ENCODE data around the gene CRYGB.

DNA sequence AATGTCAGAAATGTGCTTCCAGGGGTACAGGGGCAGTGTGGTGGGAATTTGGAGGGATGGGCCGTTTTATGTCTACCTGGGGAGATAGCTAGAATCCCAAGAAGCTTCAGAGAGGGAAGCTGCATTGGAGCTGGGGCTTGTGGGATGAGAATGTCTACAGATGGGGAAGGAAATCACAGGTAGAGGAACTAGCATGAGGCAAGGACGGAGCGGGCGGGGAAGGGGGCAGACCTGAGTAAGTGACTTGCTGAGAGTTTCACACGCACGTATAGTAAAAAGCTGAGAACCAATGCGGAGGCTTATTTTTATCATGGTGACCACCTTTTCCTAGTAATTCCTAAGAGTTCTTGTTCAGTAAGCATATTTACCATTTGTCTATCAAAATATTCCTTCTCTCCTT, 37.6 kb upstream of the CRYGB start:
- TF ChIP-seq, protein P1, sequence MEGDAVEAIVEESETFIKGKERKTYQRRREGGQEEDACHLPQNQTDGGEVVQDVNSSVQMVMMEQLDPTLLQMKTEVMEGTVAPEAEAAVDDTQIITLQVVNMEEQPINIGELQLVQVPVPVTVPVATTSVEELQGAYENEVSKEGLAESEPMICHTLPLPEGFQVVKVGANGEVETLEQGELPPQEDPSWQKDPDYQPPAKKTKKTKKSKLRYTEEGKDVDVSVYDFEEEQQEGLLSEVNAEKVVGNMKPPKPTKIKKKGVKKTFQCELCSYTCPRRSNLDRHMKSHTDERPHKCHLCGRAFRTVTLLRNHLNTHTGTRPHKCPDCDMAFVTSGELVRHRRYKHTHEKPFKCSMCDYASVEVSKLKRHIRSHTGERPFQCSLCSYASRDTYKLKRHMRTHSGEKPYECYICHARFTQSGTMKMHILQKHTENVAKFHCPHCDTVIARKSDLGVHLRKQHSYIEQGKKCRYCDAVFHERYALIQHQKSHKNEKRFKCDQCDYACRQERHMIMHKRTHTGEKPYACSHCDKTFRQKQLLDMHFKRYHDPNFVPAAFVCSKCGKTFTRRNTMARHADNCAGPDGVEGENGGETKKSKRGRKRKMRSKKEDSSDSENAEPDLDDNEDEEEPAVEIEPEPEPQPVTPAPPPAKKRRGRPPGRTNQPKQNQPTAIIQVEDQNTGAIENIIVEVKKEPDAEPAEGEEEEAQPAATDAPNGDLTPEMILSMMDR (IDR thresholded peaks at IDR 0.05) = no peak
- no peak for TF ChIP-seq TCF7L2 (IDR thresholded peaks at IDR 0.05; ENCODE audit: low read depth, low read length)
- TF ChIP-seq SIN3A (IDR thresholded peaks at IDR 0.05; ENCODE audit: borderline replicate concordance, insufficient read depth, low read depth, low read length) = no peak

Measured in Panc1 (cell line).